GM13976 (cell line): Measurements from ENCODE around the gene STAB1.

Source experiments
- DNase-seq: peaks from one replicate; pipeline ENCODE4 v3.0.0; 2012; ENCODE audit warnings: low spot score
- in situ Hi-C: fragments of 300-500 bp; cut with MboI; formaldehyde crosslinking; loops from one replicate; pipeline ENCODE4 v1.12.0; 2022; ENCODE audit warnings: low sequenced_read_pairs, mixed read lengths, inconsistent platforms; ENCODE audit not compliant: unreplicated experiment
- TF ChIP-seq, protein P1 (sequence below): IDR thresholded peaks from 2 replicates; pipeline ENCODE4 v1.5.1; 2012; ENCODE audit warnings: borderline replicate concordance, mild to moderate bottlenecking; ENCODE audit not compliant: insufficient read depth; ENCODE audit errors: extremely low read depth, missing control alignments, control extremely low read depth

Gene STAB1

GRCh38 chr3:52487788-52488691 is 7.1 kb upstream of the STAB1 start:
- in situ Hi-C loops: no loop called here
- DNase-seq: no peak
- TF ChIP-seq, protein P1, sequence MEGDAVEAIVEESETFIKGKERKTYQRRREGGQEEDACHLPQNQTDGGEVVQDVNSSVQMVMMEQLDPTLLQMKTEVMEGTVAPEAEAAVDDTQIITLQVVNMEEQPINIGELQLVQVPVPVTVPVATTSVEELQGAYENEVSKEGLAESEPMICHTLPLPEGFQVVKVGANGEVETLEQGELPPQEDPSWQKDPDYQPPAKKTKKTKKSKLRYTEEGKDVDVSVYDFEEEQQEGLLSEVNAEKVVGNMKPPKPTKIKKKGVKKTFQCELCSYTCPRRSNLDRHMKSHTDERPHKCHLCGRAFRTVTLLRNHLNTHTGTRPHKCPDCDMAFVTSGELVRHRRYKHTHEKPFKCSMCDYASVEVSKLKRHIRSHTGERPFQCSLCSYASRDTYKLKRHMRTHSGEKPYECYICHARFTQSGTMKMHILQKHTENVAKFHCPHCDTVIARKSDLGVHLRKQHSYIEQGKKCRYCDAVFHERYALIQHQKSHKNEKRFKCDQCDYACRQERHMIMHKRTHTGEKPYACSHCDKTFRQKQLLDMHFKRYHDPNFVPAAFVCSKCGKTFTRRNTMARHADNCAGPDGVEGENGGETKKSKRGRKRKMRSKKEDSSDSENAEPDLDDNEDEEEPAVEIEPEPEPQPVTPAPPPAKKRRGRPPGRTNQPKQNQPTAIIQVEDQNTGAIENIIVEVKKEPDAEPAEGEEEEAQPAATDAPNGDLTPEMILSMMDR: no peak

DNA sequence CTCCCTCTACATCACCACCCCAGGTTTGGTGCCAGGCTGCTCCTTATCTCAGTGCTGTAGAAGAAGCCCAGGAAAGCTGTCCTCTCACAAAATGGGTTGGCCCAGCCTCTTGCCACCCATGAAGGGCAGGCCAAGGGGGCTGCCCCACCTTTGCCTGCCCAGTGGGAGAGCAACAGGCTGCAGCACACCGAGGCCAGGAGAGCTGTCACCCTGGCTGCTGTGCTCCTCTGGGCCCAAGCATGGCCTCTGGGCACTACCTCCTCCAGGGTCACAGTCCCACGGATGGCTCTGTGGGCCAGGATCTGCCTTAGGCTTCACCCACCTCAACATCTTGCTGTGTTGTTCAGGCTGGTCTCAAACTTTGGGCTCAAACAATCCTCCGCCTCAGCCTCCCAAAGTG is 6.4 kb upstream of the STAB1 start:
- no peak for DNase-seq
- in situ Hi-C loops: no loop called here
- TF ChIP-seq, protein P1: no peak

DNA sequence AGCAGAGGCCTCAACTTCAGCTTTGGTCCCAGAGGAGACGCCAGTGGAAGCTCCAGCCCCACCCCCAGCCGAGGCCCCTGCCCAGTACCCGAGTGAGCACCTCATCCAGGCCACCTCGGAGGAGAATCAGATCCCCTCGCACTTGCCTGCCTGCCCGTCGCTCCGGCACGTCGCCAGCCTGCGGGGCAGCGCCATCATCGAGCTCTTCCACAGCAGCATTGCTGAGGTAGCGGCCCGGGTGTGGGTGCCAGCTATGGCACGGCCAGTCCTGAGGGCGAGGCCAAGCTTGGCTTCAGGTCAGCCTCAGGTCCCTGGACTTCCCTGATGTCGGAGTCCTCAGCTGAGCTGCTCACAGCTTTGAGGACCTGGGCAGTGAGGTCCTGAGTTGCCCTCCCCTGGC is 5.7 kb upstream of the STAB1 start:
- TF ChIP-seq, protein P1: no peak
- DNase-seq: no peak
- in situ Hi-C loops: no loop called here

DNA sequence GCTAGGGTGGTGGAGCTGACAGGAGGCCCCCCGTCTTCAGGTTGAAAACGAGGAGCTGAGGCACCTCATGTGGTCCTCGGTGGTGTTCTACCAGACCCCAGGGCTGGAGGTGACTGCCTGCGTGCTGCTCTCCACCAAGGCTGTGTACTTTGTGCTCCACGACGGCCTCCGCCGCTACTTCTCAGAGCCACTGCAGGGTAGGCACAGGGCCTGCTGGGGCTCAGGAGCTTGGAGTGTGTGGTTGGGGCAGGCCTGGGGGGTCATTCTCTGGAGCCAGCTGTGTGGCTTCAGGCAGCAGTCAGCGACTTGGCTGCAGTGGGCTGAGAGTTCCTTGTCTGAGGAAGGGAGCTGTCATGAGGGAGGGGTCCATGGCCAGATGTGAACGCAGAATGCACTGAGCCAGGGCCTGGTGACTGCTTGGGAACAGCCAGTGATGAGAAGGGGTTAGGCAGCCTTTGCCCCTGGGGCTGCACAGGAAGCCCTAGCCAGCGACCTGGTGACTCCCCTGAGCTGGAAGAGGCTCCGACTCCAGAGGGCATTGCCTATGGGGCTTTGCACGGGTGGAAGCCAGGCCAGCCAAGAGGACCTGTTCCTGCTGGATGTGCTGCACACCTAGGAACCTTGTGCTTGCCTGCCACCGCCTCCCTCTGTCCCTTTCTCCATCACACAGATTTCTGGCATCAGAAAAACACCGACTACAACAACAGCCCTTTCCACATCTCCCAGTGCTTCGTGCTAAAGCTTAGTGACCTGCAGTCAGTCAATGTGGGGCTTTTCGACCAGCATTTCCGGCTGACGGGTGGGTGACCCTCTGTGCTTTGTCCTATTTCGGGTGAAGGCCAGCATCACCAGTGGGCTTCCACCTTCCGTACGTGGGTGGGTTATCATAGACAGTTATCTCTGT is 4.9 kb upstream of the STAB1 start:
- no peak for DNase-seq
- TF ChIP-seq, protein P1: no peak
- in situ Hi-C loops: no loop called here

- in situ Hi-C loops: no loop called here
- TF ChIP-seq, protein P1: no peak
- no peak for DNase-seq
These were observed 4.1 kb upstream of the STAB1 start for GRCh38 chr3:52490939-52491526.

DNA sequence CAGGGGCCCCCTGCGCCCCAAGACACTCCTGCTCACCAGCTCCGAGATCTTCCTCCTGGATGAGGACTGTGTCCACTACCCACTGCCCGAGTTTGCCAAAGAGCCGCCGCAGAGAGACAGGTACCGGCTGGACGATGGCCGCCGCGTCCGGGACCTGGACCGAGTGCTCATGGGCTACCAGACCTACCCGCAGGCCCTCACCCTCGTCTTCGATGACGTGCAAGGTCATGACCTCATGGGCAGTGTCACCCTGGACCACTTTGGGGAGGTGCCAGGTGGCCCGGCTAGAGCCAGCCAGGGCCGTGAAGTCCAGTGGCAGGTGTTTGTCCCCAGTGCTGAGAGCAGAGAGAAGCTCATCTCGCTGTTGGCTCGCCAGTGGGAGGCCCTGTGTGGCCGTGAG is 3.1 kb upstream of the STAB1 start:
- in situ Hi-C loops: no loop called here
- DNase-seq: no peak
- TF ChIP-seq, protein P1: no peak
